A549 (cell line): ENCODE measurements around the gene ACBD6. TPM values are rescaled to one million over a fixed set of nuclear protein-coding genes. Genes with fewer than 3 reads are reported as not detected.

Source experiments
- ATAC-seq, 2 experiments: fragments of 200-7000 bp in 1 of 2; fragments of >200 bp in 1 of 2; cut with Nextera tagmentation in 1 of 2; cut with Tn5 transposase in 1 of 2; 3 replicates each; pipeline versions ENCODE4 v1.8.0 to v1.9.1; 2018 to 2020; ENCODE audit warnings: mild to moderate bottlenecking in 1 of 2, moderate library complexity in 1 of 2
- CTCF ChIA-PET: fragments of 300-600 bp; sonication (Branson Sonifier 250); formaldehyde crosslinking; extraction: SDS; loops from one replicate; lab custom pipeline; 2021; ENCODE audit warnings: antibody characterized with exemption, inconsistent platforms; lab: Yijun Ruan, JAX
- POLR2A ChIA-PET: fragments of 350-600 bp; formaldehyde crosslinking; extraction: SDS; loops from one replicate; lab custom pipeline; 2021; ENCODE audit warnings: antibody characterized with exemption, inconsistent platforms; lab: Yijun Ruan, JAX
- DNase-seq, 2 experiments: peaks; one replicate each; pipeline versions ENCODE4 v3.0.0 to v3.0.0-alpha.2; 2011 to 2016; ENCODE audit warnings: low read depth in 1 of 2, low spot score in 1 of 2
- FAIRE-seq: peaks from 2 replicates; lab custom pipeline; 2011; peaks lifted over from hg19 to GRCh38; lab: Jason Lieb, UNC
- H3K27ac ChIP-seq, 2 experiments: fragments of >200 bp; sonication (Bioruptor Twin); formaldehyde crosslinking; 3 replicates each; pipeline ENCODE4 v1.5.1; 2016 to 2017
- H3K4me1 ChIP-seq: fragments of >200 bp; sonication (Bioruptor Twin); formaldehyde crosslinking; 3 replicates; pipeline ENCODE4 v1.6.1; 2016
- H3K4me2 ChIP-seq: fragments of >200 bp; sonication (Bioruptor Twin); formaldehyde crosslinking; 3 replicates; pipeline ENCODE4 v1.6.1; 2016
- H3K4me3 ChIP-seq: fragments of >200 bp; sonication (Bioruptor Twin); formaldehyde crosslinking; 3 replicates; pipeline ENCODE4 v1.5.1; 2016
- H3K9me3 ChIP-seq: fragments of >200 bp; sonication (Bioruptor Twin); formaldehyde crosslinking; 3 replicates; pipeline ENCODE4 v1.6.1; 2016
- ATOH8 ChIP-seq: fragments of 250-450 bp; sonication (Bioruptor Pico); IDR thresholded peaks from 2 replicates; pipeline ENCODE4 v1.5.0; 2020; ENCODE audit warnings: low read depth, mild to moderate bottlenecking, moderate library complexity
- BHLHE40 ChIP-seq: IDR thresholded peaks from 2 replicates; pipeline ENCODE4 v1.6.1; 2012; ENCODE audit warnings: low read depth, low read length, inconsistent platforms
- CBX8 ChIP-seq: fragments of 200-600 bp; sonication (generic); IDR thresholded peaks from 2 replicates; pipeline ENCODE4 v1.6.1; 2016
- CHD4 ChIP-seq: fragments of 200-600 bp; sonication (generic); IDR thresholded peaks from 2 replicates; pipeline ENCODE4 v1.6.1; 2016; ENCODE audit warnings: antibody characterized with exemption, mild to moderate bottlenecking, borderline replicate concordance
- E2F6 ChIP-seq: IDR thresholded peaks from 2 replicates; pipeline ENCODE4 v1.6.1; 2012; ENCODE audit warnings: low read depth, borderline replicate concordance
- EHMT2 ChIP-seq: fragments of 200-600 bp; sonication (generic); IDR thresholded peaks from 2 replicates; pipeline ENCODE4 v1.6.1; 2016; ENCODE audit warnings: antibody characterized with exemption, low read depth, mild to moderate bottlenecking, moderate library complexity
- ELK1 ChIP-seq: fragments of 150-350 bp; IDR thresholded peaks from 2 replicates; pipeline ENCODE4 v1.6.1; 2014; ENCODE audit warnings: low read depth, mild to moderate bottlenecking, low read length
- EP300 ChIP-seq, 2 experiments: fragments of >200 bp; sonication (Bioruptor Twin); formaldehyde crosslinking; IDR thresholded peaks; 2 replicates in 1 of 2; 3 replicates in 1 of 2; pipeline ENCODE4 v1.6.1; 2016 to 2017
- ESRRA ChIP-seq: fragments of 150-350 bp; IDR thresholded peaks from 2 replicates; pipeline ENCODE4 v1.6.1; 2014; ENCODE audit warnings: mild to moderate bottlenecking, low read length, borderline replicate concordance
- FOSL2 ChIP-seq, 2 experiments: fragments of 450-650 bp in 1 of 2; fragments of >200 bp in 1 of 2; sonication (Bioruptor Twin) in 1 of 2; formaldehyde crosslinking; IDR thresholded peaks; 2 replicates each; pipeline versions ENCODE4 v1.5.0 to v1.6.1; 2016 to 2020; ENCODE audit warnings: mild to moderate bottlenecking in 1 of 2, moderate library complexity in 1 of 2
- GATA3 ChIP-seq: IDR thresholded peaks from 2 replicates; pipeline ENCODE4 v1.6.1; 2012; ENCODE audit warnings: borderline replicate concordance
- HDAC2 ChIP-seq: fragments of 200-600 bp; sonication (generic); IDR thresholded peaks from 2 replicates; pipeline ENCODE4 v1.6.1; 2016
- HEYL ChIP-seq: fragments of 250-450 bp; sonication (Bioruptor Pico); IDR thresholded peaks from 2 replicates; pipeline ENCODE4 v1.8.0; 2021; ENCODE audit warnings: mild to moderate bottlenecking, moderate library complexity
- JUN ChIP-seq, 2 experiments: fragments of >200 bp; sonication (Bioruptor Twin); formaldehyde crosslinking; IDR thresholded peaks; 2 replicates in 1 of 2; 3 replicates in 1 of 2; pipeline ENCODE4 v1.6.1; 2016 to 2017
- JUNB ChIP-seq: fragments of >200 bp; sonication (Bioruptor Twin); formaldehyde crosslinking; IDR thresholded peaks from 2 replicates; pipeline ENCODE4 v1.6.1; 2016
- KDM5A ChIP-seq: fragments of 200-600 bp; sonication (generic); IDR thresholded peaks from 2 replicates; pipeline ENCODE4 v1.6.1; 2016; ENCODE audit warnings: antibody characterized with exemption, mild to moderate bottlenecking
- MAFK ChIP-seq: fragments of 450-650 bp; IDR thresholded peaks from 2 replicates; pipeline ENCODE4 v1.6.1; 2014; ENCODE audit not compliant: partially characterized antibody
- MYC ChIP-seq: IDR thresholded peaks from 2 replicates; pipeline ENCODE4 v1.6.1; 2012; ENCODE audit warnings: mild to moderate bottlenecking, inconsistent platforms, low read length, improper control_type of control experiment, borderline replicate concordance
- NFE2L2 ChIP-seq: fragments of 150-350 bp; conservative IDR thresholded peaks from 2 replicates; pipeline ENCODE4 v1.6.1; 2014; ENCODE audit warnings: low read length
- NPAS2 ChIP-seq: fragments of 250-450 bp; sonication (Bioruptor Pico); IDR thresholded peaks from 2 replicates; pipeline ENCODE4 v1.8.0; 2022; ENCODE audit warnings: mild to moderate bottlenecking, moderate library complexity, borderline replicate concordance
- NR3C1 ChIP-seq: fragments of >200 bp; sonication (Bioruptor Twin); formaldehyde crosslinking; IDR thresholded peaks from 3 replicates; pipeline ENCODE4 v1.6.1; 2017
- POLR2AphosphoS2 ChIP-seq: conservative IDR thresholded peaks from 2 replicates; pipeline ENCODE4 v1.6.1; 2012; ENCODE audit warnings: low read length, improper control_type of control experiment, inconsistent platforms
- RARB ChIP-seq: fragments of 250-450 bp; sonication (Bioruptor Pico); IDR thresholded peaks from 2 replicates; pipeline ENCODE4 v1.8.0; 2021; ENCODE audit warnings: mild to moderate bottlenecking, moderate library complexity
- RCOR1 ChIP-seq: fragments of 150-350 bp; IDR thresholded peaks from 2 replicates; pipeline ENCODE4 v1.6.1; 2014; ENCODE audit warnings: antibody characterized with exemption, low read length, low read depth
- RNF2 ChIP-seq: fragments of 200-600 bp; sonication (generic); IDR thresholded peaks from 2 replicates; pipeline ENCODE4 v1.6.1; 2016; ENCODE audit warnings: low read depth, mild to moderate bottlenecking, antibody characterized with exemption, moderate library complexity, borderline replicate concordance
- SMC3 ChIP-seq: fragments of >200 bp; sonication (Bioruptor Twin); formaldehyde crosslinking; IDR thresholded peaks from 3 replicates; pipeline ENCODE4 v1.6.1; 2018; ENCODE audit warnings: inconsistent platforms
- SREBF2 ChIP-seq: fragments of 450-650 bp; IDR thresholded peaks from 2 replicates; pipeline ENCODE4 v1.6.1; 2014; ENCODE audit warnings: mild to moderate bottlenecking, moderate library complexity
- TFCP2L1 ChIP-seq: fragments of 250-450 bp; sonication (Bioruptor Pico); IDR thresholded peaks from 2 replicates; pipeline ENCODE4 v1.5.0; 2021; ENCODE audit warnings: mild to moderate bottlenecking
- TP53 ChIP-seq: fragments of 250-450 bp; sonication (Bioruptor Pico); IDR thresholded peaks from 2 replicates; pipeline ENCODE4 v1.5.0; 2021; ENCODE audit warnings: mild to moderate bottlenecking, moderate library complexity
- ZC3H11A ChIP-seq: fragments of 450-650 bp; IDR thresholded peaks from 2 replicates; pipeline ENCODE4 v1.6.1; 2014; ENCODE audit warnings: antibody characterized with exemption, mild to moderate bottlenecking
- ZNF302 ChIP-seq: fragments of 250-450 bp; sonication (Bioruptor Pico); IDR thresholded peaks from 2 replicates; pipeline ENCODE4 v1.9.0; 2021; ENCODE audit warnings: inconsistent platforms, mild to moderate bottlenecking, moderate library complexity
- WGBS: methylation state at CpG from one replicate; pipeline ENCODE4 v1.1.6; 2017; ENCODE audit errors: missing lambda C conversion rate; 5-methylcytosine and 5-hydroxymethylcytosine counted together
- polyA plus RNA-seq, 4 experiments: library from polyadenylated mRNA; depleted of rRNA in 3 of 4; stranded (reverse); fragments of >200 nt; fragmentation: RNase III in 1 of 4; extraction: RNeasy Plus Mini Kit Qiagen cat#74134 plus additional on column Dnase treatment in 1 of 4; gene quantifications; 2 replicates in 3 of 4; 3 replicates in 1 of 4; pipeline ENCODE4 v1.2.3, GENCODE V29; 2011 to 2017
- TF ChIP-seq, protein P1 (sequence below): IDR thresholded peaks from 2 replicates; pipeline ENCODE4 v1.6.1; 2012
- TF ChIP-seq, protein P2 (sequence below): fragments of 200-600 bp; sonication (generic); IDR thresholded peaks from 2 replicates; pipeline ENCODE4 v1.6.1; 2016; ENCODE audit warnings: antibody characterized with exemption, mild to moderate bottlenecking, moderate library complexity

The ACBD6 gene
- polyA plus RNA-seq, 2 of the 4 experiments (the other 2 are of a cell fraction), result 61.4 to 91.3 TPM

DNA sequence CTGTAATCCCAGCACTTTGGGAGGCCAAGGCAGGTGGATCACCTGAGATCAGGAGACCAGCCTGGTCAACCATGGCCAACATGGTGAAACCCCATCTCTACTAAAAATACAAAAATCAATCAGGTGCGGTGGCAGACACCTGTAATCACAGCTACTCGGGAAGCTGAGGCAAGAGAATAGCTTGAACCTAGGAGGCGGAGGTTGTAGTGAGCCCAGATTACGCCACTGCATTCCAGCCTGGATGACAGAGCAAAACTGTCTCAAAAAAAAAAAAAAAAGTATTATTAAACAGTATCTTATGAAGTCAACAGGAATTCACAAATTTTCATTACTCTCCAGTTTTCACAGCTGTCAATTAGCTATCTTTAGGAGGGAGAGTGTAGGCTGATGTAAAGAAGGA, 3.8 kb downstream of the ACBD6 start:
- no peak overlapping the region for H3K27ac ChIP-seq
- H3K4me2 ChIP-seq, result peak overlapping the region; percentile 3; the same call in 2 of the 3 replicates
- H3K4me1 ChIP-seq, result peaks cover 32% of the 10 kb centered on the region; the same call in 2 of the 3 replicates
- ChIA-PET POLR2A (no interaction called here), CTCF (interaction anchor here (0.6 to 0.9 kb wide), 3 partner anchors 20 to 442 kb away, joined by 3 to 6 read pairs (median 4); no protein-coding TSS in a partner anchor)
- TF ChIP-seq ESRRA (no peak), TFCP2L1 (CRISPR knock-in tag) (no peak), ZNF302 (no peak), TP53 (CRISPR knock-in tag) (no peak), NR3C1 (no peak), RCOR1 (no peak), JUN (IDR thresholded peaks at IDR 0.05) (no peak), MAFK (no peak), NPAS2 (CRISPR knock-in tag) (no peak), ATOH8 (no peak), RARB (CRISPR knock-in tag) (no peak), HEYL (CRISPR knock-in tag) (no peak), HDAC2 (no peak), POLR2AphosphoS2 (no peak), CHD4 (no peak), EHMT2 (no peak)
- TF ChIP-seq, protein P1, sequence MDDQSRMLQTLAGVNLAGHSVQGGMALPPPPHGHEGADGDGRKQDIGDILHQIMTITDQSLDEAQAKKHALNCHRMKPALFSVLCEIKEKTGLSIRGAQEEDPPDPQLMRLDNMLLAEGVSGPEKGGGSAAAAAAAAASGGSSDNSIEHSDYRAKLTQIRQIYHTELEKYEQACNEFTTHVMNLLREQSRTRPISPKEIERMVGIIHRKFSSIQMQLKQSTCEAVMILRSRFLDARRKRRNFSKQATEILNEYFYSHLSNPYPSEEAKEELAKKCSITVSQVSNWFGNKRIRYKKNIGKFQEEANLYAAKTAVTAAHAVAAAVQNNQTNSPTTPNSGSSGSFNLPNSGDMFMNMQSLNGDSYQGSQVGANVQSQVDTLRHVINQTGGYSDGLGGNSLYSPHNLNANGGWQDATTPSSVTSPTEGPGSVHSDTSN, result no peak
- TF ChIP-seq, all 56 proteins: peak for 0
- Histone ChIP-seq H3K9me3 (no peaks in the 10 kb centered on the region), H3K4me3 (no peak overlapping the region)
- FAIRE-seq, result no peak
- no peak for ATAC-seq
- DNase-seq, result no peak
- 90% methylated on average over 4 of the region's 4 CpGs for WGBS

DNA sequence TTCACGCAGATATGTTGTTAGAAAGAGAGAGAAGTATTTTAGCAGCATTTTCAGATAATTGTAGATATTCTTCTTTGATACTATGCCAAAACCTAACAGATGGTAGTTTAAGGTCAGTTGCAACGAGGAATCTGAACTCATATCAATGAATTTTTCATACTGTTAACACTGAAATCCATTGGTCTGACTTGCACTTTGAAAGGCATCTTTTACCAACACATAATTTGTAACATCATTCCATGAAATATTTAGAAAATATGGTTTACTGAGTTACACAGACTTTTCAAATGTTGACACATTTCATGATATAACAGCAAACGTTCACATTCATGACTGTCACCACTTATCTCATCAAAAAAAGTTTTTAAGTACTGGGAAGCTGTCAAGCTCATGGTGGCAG, 4.6 kb downstream of the ACBD6 start:
- no peak for ATAC-seq
- POLR2A ChIA-PET, result no interaction called here
- H3K4me3 ChIP-seq, result no peak overlapping the region
- H3K27ac ChIP-seq, result no peak overlapping the region
- TF ChIP-seq JUNB (no peak), SMC3 (no peak), KDM5A (no peak), FOSL2 (IDR thresholded peaks at IDR 0.05) (no peak), FOSL2 (CRISPR knock-in tag; IDR thresholded peaks at IDR 0.05) (no peak), E2F6 (no peak), RNF2 (no peak), EP300 (IDR thresholded peaks at IDR 0.05) (no peak), BHLHE40 (no peak), ESRRA (no peak), RARB (CRISPR knock-in tag) (no peak), SREBF2 (no peak), RCOR1 (no peak), ZC3H11A (no peak), ELK1 (no peak), CBX8 (no peak), NFE2L2 (no peak), MYC (no peak), GATA3 (no peak)
- TF ChIP-seq, protein P2, sequence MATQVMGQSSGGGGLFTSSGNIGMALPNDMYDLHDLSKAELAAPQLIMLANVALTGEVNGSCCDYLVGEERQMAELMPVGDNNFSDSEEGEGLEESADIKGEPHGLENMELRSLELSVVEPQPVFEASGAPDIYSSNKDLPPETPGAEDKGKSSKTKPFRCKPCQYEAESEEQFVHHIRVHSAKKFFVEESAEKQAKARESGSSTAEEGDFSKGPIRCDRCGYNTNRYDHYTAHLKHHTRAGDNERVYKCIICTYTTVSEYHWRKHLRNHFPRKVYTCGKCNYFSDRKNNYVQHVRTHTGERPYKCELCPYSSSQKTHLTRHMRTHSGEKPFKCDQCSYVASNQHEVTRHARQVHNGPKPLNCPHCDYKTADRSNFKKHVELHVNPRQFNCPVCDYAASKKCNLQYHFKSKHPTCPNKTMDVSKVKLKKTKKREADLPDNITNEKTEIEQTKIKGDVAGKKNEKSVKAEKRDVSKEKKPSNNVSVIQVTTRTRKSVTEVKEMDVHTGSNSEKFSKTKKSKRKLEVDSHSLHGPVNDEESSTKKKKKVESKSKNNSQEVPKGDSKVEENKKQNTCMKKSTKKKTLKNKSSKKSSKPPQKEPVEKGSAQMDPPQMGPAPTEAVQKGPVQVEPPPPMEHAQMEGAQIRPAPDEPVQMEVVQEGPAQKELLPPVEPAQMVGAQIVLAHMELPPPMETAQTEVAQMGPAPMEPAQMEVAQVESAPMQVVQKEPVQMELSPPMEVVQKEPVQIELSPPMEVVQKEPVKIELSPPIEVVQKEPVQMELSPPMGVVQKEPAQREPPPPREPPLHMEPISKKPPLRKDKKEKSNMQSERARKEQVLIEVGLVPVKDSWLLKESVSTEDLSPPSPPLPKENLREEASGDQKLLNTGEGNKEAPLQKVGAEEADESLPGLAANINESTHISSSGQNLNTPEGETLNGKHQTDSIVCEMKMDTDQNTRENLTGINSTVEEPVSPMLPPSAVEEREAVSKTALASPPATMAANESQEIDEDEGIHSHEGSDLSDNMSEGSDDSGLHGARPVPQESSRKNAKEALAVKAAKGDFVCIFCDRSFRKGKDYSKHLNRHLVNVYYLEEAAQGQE, result no peak
- TF ChIP-seq, all 56 proteins: peak for 0
- H3K4me2 ChIP-seq, result no peak overlapping the region
- FAIRE-seq (no peak), DNase-seq (no peak)
- peaks cover 29% of the 10 kb centered on the region; the same call in 2 of the 3 replicates for H3K4me1 ChIP-seq
- CTCF ChIA-PET, result interaction anchor here (0.9 kb wide), 1 partner anchor 19 kb away, joined by 4 read pairs; no protein-coding TSS in a partner anchor
- H3K9me3 ChIP-seq, result no peaks in the 10 kb centered on the region
- 81% methylated on average over 3 of the region's 3 CpGs for WGBS
